ENCODE data around the gene RDH12. TPM values are rescaled to one million over a fixed set of nuclear protein-coding genes. Genes with fewer than 3 reads are reported as not detected.
"Not testable (repeated sequence)": the region's sequence is repeated elsewhere in the genome, so short reads cannot be mapped to it uniquely, and the experiment has no call there.

RDH12 gene
- total and polyA plus RNA-seq, 2 experiments from 2014 or later, result not detected

GRCh38 chr14:67703997-67704396 lies 2.3 kb downstream of the RDH12 start:
- Histone ChIP-seq H2AFZ (no peak overlapping the region), H3K4me1 (ENCODE audit: insufficient read depth) (0 out of 2 replicates have a peak, but pooled peaks cover 7% of the 10 kb centered on the region), H3K9me2 (ENCODE audit: insufficient read depth) (no peaks in the 10 kb centered on the region; the same call in 1 of the 2 replicates), H3K4me3 (no peak overlapping the region), H3K4me2 (ENCODE audit: unreplicated experiment) (no peak overlapping the region), H3K79me2 (ENCODE audit: insufficient read depth) (no peaks in the 10 kb centered on the region), H4K20me1 (ENCODE audit: insufficient read depth) (no peaks in the 10 kb centered on the region), H3F3A (ENCODE audit: insufficient read depth) (no peaks in the 10 kb centered on the region), H3K36me3 (ENCODE audit: low read depth) (no peaks in the 10 kb centered on the region), H3K27me3 (replicated peaks; ENCODE audit: insufficient read depth) (no peaks in the 10 kb centered on the region), H3K9me3 (ENCODE audit: low read depth) (no peaks in the 10 kb centered on the region), H3K27ac (no peak overlapping the region), H3K9ac (no peak overlapping the region)
- TF ChIP-seq EZH2 (IDR thresholded peaks at IDR 0.05; ENCODE audit: insufficient read depth, poor library complexity, severe bottlenecking) (no peak), EZH2phosphoT487 (IDR thresholded peaks at IDR 0.05; ENCODE audit: insufficient read depth, low read depth) (no peak)
- 62 to 63% methylated on average over 3 of the region's 3 CpGs for WGBS, 2 experiments (ENCODE audit: low coverage in 1 of 2, low lambda C conversion rate in 2 of 2, missing lambda C conversion rate in 2 of 2)
- no peak for DNase-seq
- in situ Hi-C loops (cut with MboI), result no loop called here

GRCh38 chr14:67704484-67705089 lies 2.9 kb downstream of the RDH12 start:
- no peak for TF ChIP-seq EZH2phosphoT487 (IDR thresholded peaks at IDR 0.05; ENCODE audit: insufficient read depth, low read depth)
- TF ChIP-seq EZH2 (IDR thresholded peaks at IDR 0.05; ENCODE audit: insufficient read depth, poor library complexity, severe bottlenecking), result no peak
- no peaks in the 10 kb centered on the region for H3K9me3 ChIP-seq (ENCODE audit: low read depth)
- no peaks in the 10 kb centered on the region for H3F3A ChIP-seq (ENCODE audit: insufficient read depth)
- no peaks in the 10 kb centered on the region for H3K27me3 ChIP-seq (replicated peaks; ENCODE audit: insufficient read depth)
- H3K79me2 ChIP-seq (ENCODE audit: insufficient read depth), result no peaks in the 10 kb centered on the region
- no peak overlapping the region for H3K4me3 ChIP-seq
- no peaks in the 10 kb centered on the region; the same call in 1 of the 2 replicates for H3K9me2 ChIP-seq (ENCODE audit: insufficient read depth)
- H3K36me3 ChIP-seq (ENCODE audit: low read depth), result no peaks in the 10 kb centered on the region
- H3K9ac ChIP-seq, result no peak overlapping the region
- WGBS, 2 experiments (ENCODE audit: low coverage in 1 of 2, low lambda C conversion rate in 2 of 2, missing lambda C conversion rate in 2 of 2), result 0 to 2% methylated on average over 3 of the region's 3 CpGs
- no peak overlapping the region for H3K27ac ChIP-seq
- H3K4me1 ChIP-seq (ENCODE audit: insufficient read depth), result 0 out of 2 replicates have a peak, but pooled peaks cover 7% of the 10 kb centered on the region
- peak; percentile 65 for DNase-seq
- no peak overlapping the region for H3K4me2 ChIP-seq (ENCODE audit: unreplicated experiment)
- no peaks in the 10 kb centered on the region for H4K20me1 ChIP-seq (ENCODE audit: insufficient read depth)
- in situ Hi-C loops (cut with MboI), result no loop called here
- no peak overlapping the region for H2AFZ ChIP-seq

GRCh38 chr14:67705211-67705610 lies 3.5 kb downstream of the RDH12 start:
- no peaks in the 10 kb centered on the region for H3K9me3 ChIP-seq (ENCODE audit: low read depth)
- no peak for TF ChIP-seq EZH2 (IDR thresholded peaks at IDR 0.05; ENCODE audit: insufficient read depth, poor library complexity, severe bottlenecking)
- TF ChIP-seq EZH2phosphoT487 (IDR thresholded peaks at IDR 0.05; ENCODE audit: insufficient read depth, low read depth), result no peak
- H3K27ac ChIP-seq, result no peak overlapping the region
- no peaks in the 10 kb centered on the region; the same call in 1 of the 2 replicates for H3K9me2 ChIP-seq (ENCODE audit: insufficient read depth)
- DNase-seq, result no peak
- H3F3A ChIP-seq (ENCODE audit: insufficient read depth), result no peaks in the 10 kb centered on the region
- H3K4me3 ChIP-seq, result no peak overlapping the region
- no peaks in the 10 kb centered on the region for H4K20me1 ChIP-seq (ENCODE audit: insufficient read depth)
- H3K36me3 ChIP-seq (ENCODE audit: low read depth), result no peaks in the 10 kb centered on the region
- WGBS, 2 experiments (ENCODE audit: low coverage in 1 of 2, low lambda C conversion rate in 2 of 2, missing lambda C conversion rate in 2 of 2), result 62 to 64% methylated on average over 3 of the region's 3 CpGs
- no peak overlapping the region for H3K4me2 ChIP-seq (ENCODE audit: unreplicated experiment)
- 0 out of 2 replicates have a peak, but pooled peaks cover 7% of the 10 kb centered on the region for H3K4me1 ChIP-seq (ENCODE audit: insufficient read depth)
- no peaks in the 10 kb centered on the region for H3K27me3 ChIP-seq (replicated peaks; ENCODE audit: insufficient read depth)
- no peak overlapping the region for H3K9ac ChIP-seq
- no peaks in the 10 kb centered on the region for H3K79me2 ChIP-seq (ENCODE audit: insufficient read depth)
- in situ Hi-C loops (cut with MboI), result no loop called here
- no peak overlapping the region for H2AFZ ChIP-seq

GRCh38 chr14:67709346-67709745 lies 7.7 kb downstream of the RDH12 start:
- H4K20me1 ChIP-seq (ENCODE audit: insufficient read depth); H3K27me3 ChIP-seq (replicated peaks; ENCODE audit: insufficient read depth); H3F3A ChIP-seq (ENCODE audit: insufficient read depth); H3K9me2 ChIP-seq (ENCODE audit: insufficient read depth); in situ Hi-C loops (cut with MboI); H3K4me3 ChIP-seq; H3K4me2 ChIP-seq (ENCODE audit: unreplicated experiment); DNase-seq; H3K4me1 ChIP-seq (ENCODE audit: insufficient read depth); H2AFZ ChIP-seq; H3K36me3 ChIP-seq (ENCODE audit: low read depth); H3K27ac ChIP-seq; H3K79me2 ChIP-seq (ENCODE audit: insufficient read depth); H3K9ac ChIP-seq; H3K9me3 ChIP-seq (ENCODE audit: low read depth): not testable (repeated sequence)

GRCh38 chr14:67709796-67710195 lies 8.1 kb downstream of the RDH12 start:
- H3K9me2 ChIP-seq (ENCODE audit: insufficient read depth); H3K79me2 ChIP-seq (ENCODE audit: insufficient read depth); H3K9ac ChIP-seq; H2AFZ ChIP-seq; H3K4me3 ChIP-seq; DNase-seq; H3K36me3 ChIP-seq (ENCODE audit: low read depth); H3F3A ChIP-seq (ENCODE audit: insufficient read depth); H3K27me3 ChIP-seq (replicated peaks; ENCODE audit: insufficient read depth); H3K4me1 ChIP-seq (ENCODE audit: insufficient read depth); H4K20me1 ChIP-seq (ENCODE audit: insufficient read depth); H3K9me3 ChIP-seq (ENCODE audit: low read depth); H3K27ac ChIP-seq; H3K4me2 ChIP-seq (ENCODE audit: unreplicated experiment); in situ Hi-C loops (cut with MboI): not testable (repeated sequence)
- 10 to 11% methylated on average over 1 of the region's 1 CpG for WGBS, 2 experiments (ENCODE audit: low coverage in 1 of 2, low lambda C conversion rate in 2 of 2, missing lambda C conversion rate in 2 of 2)
